NCI-H2081 treated with DMSO at 0.1 percent for 48 hours (cell line): ENCODE measurements around the gene SLAIN2.
A peak's percentile ranks its signal among the peaks of the same experiment; 100 is the strongest.
"Not testable (repeated sequence)": the region's sequence is repeated elsewhere in the genome, so short reads cannot be mapped to it uniquely, and the experiment has no call there.

Experiments used
- DNase-seq: peaks from one replicate; lab custom pipeline; 2025; lab: John Stamatoyannopoulos, UW

The SLAIN2 gene

GRCh38 chr4:48440914-48441313 is 99.6 kb downstream of the SLAIN2 start:
- DNase-seq: not testable (repeated sequence)

GRCh38 chr4:48445704-48446103 is 104.4 kb downstream of the SLAIN2 start:
- no peak for DNase-seq

- DNase-seq: no peak
These were observed 105.3 kb downstream of the SLAIN2 start for GRCh38 chr4:48446642-48447041.

- DNase-seq: no peak
These were observed 107.8 kb downstream of the SLAIN2 start for GRCh38 chr4:48449151-48449550.

- no peak for DNase-seq
These were observed 109.4 kb downstream of the SLAIN2 start for GRCh38 chr4:48450740-48451139.

GRCh38 chr4:48451656-48452055 is 110.3 kb downstream of the SLAIN2 start:
- not testable (repeated sequence) for DNase-seq

GRCh38 chr4:48454591-48454990 is 113.3 kb downstream of the SLAIN2 start:
- DNase-seq: no peak

- DNase-seq: no peak
These were observed 119.7 kb downstream of the SLAIN2 start for GRCh38 chr4:48461000-48461399.

GRCh38 chr4:48462363-48462762 is 121.0 kb downstream of the SLAIN2 start:
- peak; percentile 41 for DNase-seq

GRCh38 chr4:48467442-48467841 is 126.1 kb downstream of the SLAIN2 start:
- DNase-seq: no peak

GRCh38 chr4:48467891-48468290 is 126.6 kb downstream of the SLAIN2 start:
- no peak for DNase-seq

GRCh38 chr4:48470137-48470536 is 128.8 kb downstream of the SLAIN2 start:
- no peak for DNase-seq

- no peak for DNase-seq
These were observed 129.2 kb downstream of the SLAIN2 start for GRCh38 chr4:48470570-48470969.

- no peak for DNase-seq
These were observed 131.5 kb downstream of the SLAIN2 start for GRCh38 chr4:48472794-48473193.

- no peak for DNase-seq
These were observed 134.4 kb downstream of the SLAIN2 start for GRCh38 chr4:48475770-48476169.
